ENCODE measurements around the gene ARHGEF7. TPM values are rescaled to one million over a fixed set of nuclear protein-coding genes. Genes with fewer than 3 reads are reported as not detected.

ARHGEF7 gene
- total RNA-seq, 2 donors from 2014 or later: 46.7 to 50.7 TPM

- Histone ChIP-seq H3K4me1 (no peaks in the 10 kb centered on the region), H3K36me3 (no peaks in the 10 kb centered on the region), H3K9me3 (no peaks in the 10 kb centered on the region), H3K27me3 (peaks cover 29% of the 10 kb centered on the region), H3K9ac (ENCODE audit: low read depth in 2 of 2, low read length in 2 of 2) (no peak overlapping the region), H3K4me3 (no peak overlapping the region), H3K27ac (no peak overlapping the region)
- no peak for DNase-seq
- no peak for TF ChIP-seq CTCF (IDR thresholded peaks at IDR 0.05)
- intact Hi-C loops (cut with DNase I): no loop called here
Observed at GRCh38 chr13:111118898-111119607, 3.9 kb downstream of the ARHGEF7 start.

- Histone ChIP-seq H3K27me3 (peaks cover 20% of the 10 kb centered on the region), H3K4me1 (no peaks in the 10 kb centered on the region), H3K4me3 (no peak overlapping the region), H3K36me3 (no peaks in the 10 kb centered on the region), H3K27ac (no peak overlapping the region), H3K9me3 (no peaks in the 10 kb centered on the region), H3K9ac (ENCODE audit: low read depth in 2 of 2, low read length in 2 of 2) (no peak overlapping the region)
- TF ChIP-seq CTCF (IDR thresholded peaks at IDR 0.05): no peak
- intact Hi-C loops (cut with DNase I): no loop called here
- DNase-seq: no peak
Observed at GRCh38 chr13:111119966-111120365, 4.9 kb downstream of the ARHGEF7 start.

GRCh38 chr13:111120422-111120821 lies 5.3 kb downstream of the ARHGEF7 start:
- Histone ChIP-seq H3K27me3 (peaks cover 20% of the 10 kb centered on the region), H3K36me3 (no peaks in the 10 kb centered on the region)

GRCh38 chr13:111120913-111121312 lies 5.8 kb downstream of the ARHGEF7 start:
- Histone ChIP-seq H3K4me3 (no peak overlapping the region), H3K9me3 (no peaks in the 10 kb centered on the region), H3K36me3 (no peaks in the 10 kb centered on the region), H3K27me3 (peaks cover 17% of the 10 kb centered on the region), H3K4me1 (no peaks in the 10 kb centered on the region), H3K27ac (no peak overlapping the region), H3K9ac (ENCODE audit: low read depth in 2 of 2, low read length in 2 of 2) (no peak overlapping the region)
- no peak for DNase-seq
- TF ChIP-seq CTCF (IDR thresholded peaks at IDR 0.05): no peak
- intact Hi-C loops (cut with DNase I): no loop called here

More at GRCh38 chr13:111120422-111120821, 5.3 kb downstream of the ARHGEF7 start:
- no peak for DNase-seq
- no peak for TF ChIP-seq CTCF (IDR thresholded peaks at IDR 0.05)
- intact Hi-C loops (cut with DNase I): no loop called here
- Histone ChIP-seq H3K9me3 (no peaks in the 10 kb centered on the region), H3K4me1 (no peaks in the 10 kb centered on the region), H3K4me3 (no peak overlapping the region), H3K9ac (ENCODE audit: low read depth in 2 of 2, low read length in 2 of 2) (no peak overlapping the region), H3K27ac (no peak overlapping the region)

GRCh38 chr13:111121506-111121905 lies 6.4 kb downstream of the ARHGEF7 start:
- H3K27ac ChIP-seq: no peak overlapping the region
- no peak for DNase-seq
- no peak overlapping the region for H3K9ac ChIP-seq (ENCODE audit: low read depth in 2 of 2, low read length in 2 of 2)
- H3K4me3 ChIP-seq: no peak overlapping the region
- no peak for TF ChIP-seq CTCF (IDR thresholded peaks at IDR 0.05)
- no peaks in the 10 kb centered on the region for H3K4me1 ChIP-seq
- H3K36me3 ChIP-seq: no peaks in the 10 kb centered on the region
- no peaks in the 10 kb centered on the region for H3K9me3 ChIP-seq
- H3K27me3 ChIP-seq: peaks cover 13% of the 10 kb centered on the region
- intact Hi-C loops (cut with DNase I): no loop called here
